ENCODE results near the gene RANBP17.

The RANBP17 gene

GRCh38 chr5:171102877-171103610 lies 241.2 kb downstream of the RANBP17 start:
- no peak for DNase-seq

- no peak for DNase-seq
These were observed 245.9 kb downstream of the RANBP17 start for GRCh38 chr5:171107669-171108068.

GRCh38 chr5:171115519-171115918 lies 253.7 kb downstream of the RANBP17 start:
- no peak for DNase-seq

GRCh38 chr5:171116719-171117118 lies 254.9 kb downstream of the RANBP17 start:
- no peak for DNase-seq

GRCh38 chr5:171120986-171121622 lies 259.3 kb downstream of the RANBP17 start:
- no peak for DNase-seq

- DNase-seq, result no peak
These were observed 259.8 kb downstream of the RANBP17 start for GRCh38 chr5:171121638-171122037.

GRCh38 chr5:171122372-171122771 lies 260.6 kb downstream of the RANBP17 start:
- peak; percentile 47 for DNase-seq

GRCh38 chr5:171123417-171123816 lies 261.6 kb downstream of the RANBP17 start:
- no peak for DNase-seq

GRCh38 chr5:171127314-171127713 lies 265.5 kb downstream of the RANBP17 start:
- DNase-seq, result no peak

- no peak for DNase-seq
These were observed 266.3 kb downstream of the RANBP17 start for GRCh38 chr5:171128136-171128535.

GRCh38 chr5:171129308-171129707 lies 267.5 kb downstream of the RANBP17 start:
- no peak for DNase-seq

GRCh38 chr5:171131497-171131896 lies 269.7 kb downstream of the RANBP17 start:
- no peak for DNase-seq

- peak; percentile 49 for DNase-seq
These were observed 276.1 kb downstream of the RANBP17 start for GRCh38 chr5:171137768-171138525.

- no peak for DNase-seq
These were observed 277.4 kb downstream of the RANBP17 start for GRCh38 chr5:171139227-171139626.

- DNase-seq, result no peak
These were observed 280.8 kb downstream of the RANBP17 start for GRCh38 chr5:171142617-171143016.

- DNase-seq, result no peak
These were observed 281.4 kb downstream of the RANBP17 start for GRCh38 chr5:171143171-171143570.

- no peak for DNase-seq
These were observed 282.1 kb downstream of the RANBP17 start for GRCh38 chr5:171143926-171144325.

- DNase-seq, result no peak
These were observed 287.5 kb downstream of the RANBP17 start for GRCh38 chr5:171149333-171149732.

GRCh38 chr5:171149772-171150171 lies 288.0 kb downstream of the RANBP17 start:
- DNase-seq, result no peak

GRCh38 chr5:171152382-171152781 lies 290.6 kb downstream of the RANBP17 start:
- DNase-seq, result peak; percentile 39

- DNase-seq, result no peak
These were observed 293.8 kb downstream of the RANBP17 start for GRCh38 chr5:171155621-171156020.

GRCh38 chr5:171157276-171157675 lies 295.5 kb downstream of the RANBP17 start:
- DNase-seq, result no peak

- DNase-seq, result no peak
These were observed 296.0 kb downstream of the RANBP17 start for GRCh38 chr5:171157775-171158174.

- DNase-seq, result peak; percentile 6
These were observed 296.8 kb downstream of the RANBP17 start for GRCh38 chr5:171158581-171158980.
